A549 (cell line): ENCODE data around the gene TSHZ2. TPM values are rescaled to one million over a fixed set of nuclear protein-coding genes. Genes with fewer than 3 reads are reported as not detected.
A peak's percentile ranks its signal among the peaks of the same experiment; 100 is the strongest.

Experiments
- ATAC-seq, 2 experiments: fragments of 200-7000 bp in 1 of 2; fragments of >200 bp in 1 of 2; cut with Nextera tagmentation in 1 of 2; cut with Tn5 transposase in 1 of 2; 3 replicates each; pipeline versions ENCODE4 v1.8.0 to v1.9.1; 2018 to 2020; ENCODE audit warnings: mild to moderate bottlenecking in 1 of 2, moderate library complexity in 1 of 2
- CTCF ChIA-PET: fragments of 300-600 bp; sonication (Branson Sonifier 250); formaldehyde crosslinking; extraction: SDS; loops from one replicate; lab custom pipeline; 2021; ENCODE audit warnings: antibody characterized with exemption, inconsistent platforms; lab: Yijun Ruan, JAX
- POLR2A ChIA-PET: fragments of 350-600 bp; formaldehyde crosslinking; extraction: SDS; loops from one replicate; lab custom pipeline; 2021; ENCODE audit warnings: antibody characterized with exemption, inconsistent platforms; lab: Yijun Ruan, JAX
- DNase-seq, 2 experiments: peaks; one replicate each; pipeline versions ENCODE4 v3.0.0 to v3.0.0-alpha.2; 2011 to 2016; ENCODE audit warnings: low read depth in 1 of 2, low spot score in 1 of 2
- FAIRE-seq: peaks from 2 replicates; lab custom pipeline; 2011; peaks lifted over from hg19 to GRCh38; lab: Jason Lieb, UNC
- H3K27ac ChIP-seq, 2 experiments: fragments of >200 bp; sonication (Bioruptor Twin); formaldehyde crosslinking; 3 replicates each; pipeline ENCODE4 v1.5.1; 2016 to 2017
- H3K4me1 ChIP-seq: fragments of >200 bp; sonication (Bioruptor Twin); formaldehyde crosslinking; 3 replicates; pipeline ENCODE4 v1.6.1; 2016
- H3K4me2 ChIP-seq: fragments of >200 bp; sonication (Bioruptor Twin); formaldehyde crosslinking; 3 replicates; pipeline ENCODE4 v1.6.1; 2016
- H3K4me3 ChIP-seq: fragments of >200 bp; sonication (Bioruptor Twin); formaldehyde crosslinking; 3 replicates; pipeline ENCODE4 v1.5.1; 2016
- H3K9me3 ChIP-seq: fragments of >200 bp; sonication (Bioruptor Twin); formaldehyde crosslinking; 3 replicates; pipeline ENCODE4 v1.6.1; 2016
- CHD2 ChIP-seq: fragments of 150-350 bp; IDR thresholded peaks from 2 replicates; pipeline ENCODE4 v1.6.1; 2014; ENCODE audit warnings: low read length; ENCODE audit not compliant: partially characterized antibody
- EHF ChIP-seq: fragments of 250-450 bp; sonication (Bioruptor Pico); IDR thresholded peaks from 2 replicates; pipeline ENCODE4 v1.5.0; 2020; ENCODE audit warnings: mild to moderate bottlenecking
- ELK1 ChIP-seq: fragments of 150-350 bp; IDR thresholded peaks from 2 replicates; pipeline ENCODE4 v1.6.1; 2014; ENCODE audit warnings: low read depth, mild to moderate bottlenecking, low read length
- ESRRA ChIP-seq: fragments of 150-350 bp; IDR thresholded peaks from 2 replicates; pipeline ENCODE4 v1.6.1; 2014; ENCODE audit warnings: mild to moderate bottlenecking, low read length, borderline replicate concordance
- FOXS1 ChIP-seq: fragments of 250-450 bp; sonication (Bioruptor Pico); IDR thresholded peaks from 2 replicates; pipeline ENCODE4 v1.5.0; 2020; ENCODE audit warnings: mild to moderate bottlenecking, moderate library complexity
- HOXB5 ChIP-seq: fragments of 250-450 bp; sonication (Bioruptor Pico); IDR thresholded peaks from 2 replicates; pipeline ENCODE4 v1.5.0; 2020; ENCODE audit warnings: mild to moderate bottlenecking, moderate library complexity
- JUN ChIP-seq, 2 experiments: fragments of >200 bp; sonication (Bioruptor Twin); formaldehyde crosslinking; IDR thresholded peaks; 2 replicates in 1 of 2; 3 replicates in 1 of 2; pipeline ENCODE4 v1.6.1; 2016 to 2017
- KDM1A ChIP-seq: fragments of 200-600 bp; sonication (generic); IDR thresholded peaks from 2 replicates; pipeline ENCODE4 v1.6.1; 2016; ENCODE audit warnings: low read depth, mild to moderate bottlenecking
- MAFK ChIP-seq: fragments of 450-650 bp; IDR thresholded peaks from 2 replicates; pipeline ENCODE4 v1.6.1; 2014; ENCODE audit not compliant: partially characterized antibody
- NFE2L2 ChIP-seq: fragments of 150-350 bp; conservative IDR thresholded peaks from 2 replicates; pipeline ENCODE4 v1.6.1; 2014; ENCODE audit warnings: low read length
- POLR2AphosphoS2 ChIP-seq: conservative IDR thresholded peaks from 2 replicates; pipeline ENCODE4 v1.6.1; 2012; ENCODE audit warnings: low read length, improper control_type of control experiment, inconsistent platforms
- RARB ChIP-seq: fragments of 250-450 bp; sonication (Bioruptor Pico); IDR thresholded peaks from 2 replicates; pipeline ENCODE4 v1.8.0; 2021; ENCODE audit warnings: mild to moderate bottlenecking, moderate library complexity
- RCOR1 ChIP-seq: fragments of 150-350 bp; IDR thresholded peaks from 2 replicates; pipeline ENCODE4 v1.6.1; 2014; ENCODE audit warnings: antibody characterized with exemption, low read length, low read depth
- REST ChIP-seq: fragments of 200-600 bp; sonication (generic); IDR thresholded peaks from 2 replicates; pipeline ENCODE4 v1.6.1; 2016; ENCODE audit warnings: antibody characterized with exemption, mild to moderate bottlenecking, moderate library complexity
- TP53 ChIP-seq: fragments of 250-450 bp; sonication (Bioruptor Pico); IDR thresholded peaks from 2 replicates; pipeline ENCODE4 v1.5.0; 2021; ENCODE audit warnings: mild to moderate bottlenecking, moderate library complexity
- USF2 ChIP-seq: fragments of 450-650 bp; IDR thresholded peaks from 2 replicates; pipeline ENCODE4 v1.6.1; 2014; ENCODE audit warnings: antibody characterized with exemption
- ZC3H11A ChIP-seq: fragments of 450-650 bp; IDR thresholded peaks from 2 replicates; pipeline ENCODE4 v1.6.1; 2014; ENCODE audit warnings: antibody characterized with exemption, mild to moderate bottlenecking
- ZFP36 ChIP-seq: fragments of 450-650 bp; IDR thresholded peaks from 2 replicates; pipeline ENCODE4 v1.6.1; 2014; ENCODE audit warnings: borderline replicate concordance; ENCODE audit not compliant: partially characterized antibody
- ZSCAN20 ChIP-seq: fragments of 250-450 bp; sonication (Bioruptor Pico); IDR thresholded peaks from 2 replicates; pipeline ENCODE4 v1.8.0; 2022; ENCODE audit warnings: mild to moderate bottlenecking, moderate library complexity
- WGBS: methylation state at CpG from one replicate; pipeline ENCODE4 v1.1.6; 2017; ENCODE audit errors: missing lambda C conversion rate; 5-methylcytosine and 5-hydroxymethylcytosine counted together
- polyA plus RNA-seq, 4 experiments: library from polyadenylated mRNA; depleted of rRNA in 3 of 4; stranded (reverse); fragments of >200 nt; fragmentation: RNase III in 1 of 4; extraction: RNeasy Plus Mini Kit Qiagen cat#74134 plus additional on column Dnase treatment in 1 of 4; gene quantifications; 2 replicates in 3 of 4; 3 replicates in 1 of 4; pipeline ENCODE4 v1.2.3, GENCODE V29; 2011 to 2017
- TF ChIP-seq, protein P1 (sequence below): IDR thresholded peaks from 2 replicates; pipeline ENCODE4 v1.6.1; 2012

TSHZ2 gene
- polyA plus RNA-seq, 2 of the 4 experiments (the other 2 are of a cell fraction) = not detected

GRCh38 chr20:53276143-53276542 lies 304.0 kb downstream of the TSHZ2 start (continued):
- TF ChIP-seq ELK1 (no peak), KDM1A (no peak), RCOR1 (no peak), POLR2AphosphoS2 (no peak)

GRCh38 chr20:53278555-53278954 lies 306.4 kb downstream of the TSHZ2 start:
- no peaks in the 10 kb centered on the region for H3K9me3 ChIP-seq
- ChIA-PET POLR2A (no interaction called here), CTCF (interaction anchor here (1.0 kb wide), 1 partner anchor 21 kb away, joined by 3 read pairs; no protein-coding TSS in a partner anchor)
- ATAC-seq = no peak
- no peak for FAIRE-seq
- TF ChIP-seq REST = no peak
- TF ChIP-seq ESRRA = no peak
- peak; percentile 7 for TF ChIP-seq MAFK
- 4% methylated on average over 1 of the region's 1 CpG for WGBS
- DNase-seq = no peak
- no peak overlapping the region for H3K4me2 ChIP-seq
- no peaks in the 10 kb centered on the region for H3K4me1 ChIP-seq
- no peak overlapping the region for H3K27ac ChIP-seq
- no peak overlapping the region for H3K4me3 ChIP-seq

DNA sequence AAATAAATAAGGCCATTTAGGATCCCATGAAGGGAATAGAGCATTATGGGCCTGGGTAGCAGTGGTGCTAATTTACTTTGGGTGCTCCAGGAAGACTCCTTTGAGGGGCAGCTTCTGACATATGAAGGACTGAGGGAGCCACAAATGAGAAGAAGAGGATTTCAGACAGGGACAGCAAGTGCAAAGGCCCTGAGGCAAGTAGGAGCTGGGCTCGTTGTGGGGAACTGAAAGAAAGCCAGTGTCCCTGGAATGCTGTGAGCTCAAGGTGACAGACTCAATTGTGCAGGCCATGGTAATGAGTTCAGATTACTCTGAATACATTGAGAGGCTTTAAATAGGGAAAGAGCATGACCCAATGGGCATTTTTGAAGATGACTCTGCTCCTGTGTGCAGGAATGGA lies 307.6 kb downstream of the TSHZ2 start:
- FAIRE-seq = no peak
- TF ChIP-seq USF2 (no peak), JUN (IDR thresholded peaks at IDR 0.05) (no peak), HOXB5 (CRISPR knock-in tag) (no peak), ZSCAN20 (CRISPR knock-in tag) (no peak), FOXS1 (CRISPR knock-in tag) (no peak), TP53 (CRISPR knock-in tag) (no peak), RARB (CRISPR knock-in tag) (no peak), ZC3H11A (no peak), CHD2 (no peak), ZFP36 (no peak), RCOR1 (no peak), EHF (CRISPR knock-in tag) (no peak), NFE2L2 (no peak)
- TF ChIP-seq, protein P1, sequence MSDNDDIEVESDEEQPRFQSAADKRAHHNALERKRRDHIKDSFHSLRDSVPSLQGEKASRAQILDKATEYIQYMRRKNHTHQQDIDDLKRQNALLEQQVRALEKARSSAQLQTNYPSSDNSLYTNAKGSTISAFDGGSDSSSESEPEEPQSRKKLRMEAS = no peak
- ChIA-PET POLR2A (no interaction called here), CTCF (interaction anchor here (0.6 to 1.0 kb wide), 2 partner anchors 26 to 271 kb away, joined by 3 read pairs; no protein-coding TSS in a partner anchor)
- H3K4me3 ChIP-seq = no peak overlapping the region
- DNase-seq = no peak
- no peak for ATAC-seq
- H3K4me2 ChIP-seq = no peak overlapping the region
- no peak overlapping the region for H3K27ac ChIP-seq
- H3K4me1 ChIP-seq = no peaks in the 10 kb centered on the region
- 0% methylated on average over 1 of the region's 1 CpG for WGBS
- H3K9me3 ChIP-seq = no peaks in the 10 kb centered on the region
